GM19099 (cell line): Measurements from ENCODE around the gene IL20.

Experiments used
- POLR2A ChIP-seq: IDR thresholded peaks from 3 replicates; pipeline ENCODE4 v1.6.1; 2011; ENCODE audit warnings: low read depth; ENCODE audit not compliant: insufficient read length; ENCODE audit errors: extremely low read depth

Gene IL20

GRCh38 chr1:206864939-206865671 lies at the start of gene IL20:
Gene IL20, plus strand, starts transcription at chr1:206865623. Its CDS starts 230 bp downstream, at chr1:206865853.
- TF ChIP-seq POLR2A = no peak

GRCh38 chr1:206816390-206817287 lies 48.8 kb upstream of the IL20 start:
- TF ChIP-seq POLR2A = no peak

GRCh38 chr1:206821493-206821892 lies 43.9 kb upstream of the IL20 start:
- TF ChIP-seq POLR2A = no peak

- TF ChIP-seq POLR2A = no peak
Observed at GRCh38 chr1:206823727-206824126, 41.7 kb upstream of the IL20 start.

GRCh38 chr1:206824331-206824730 lies 41.1 kb upstream of the IL20 start:
- no peak for TF ChIP-seq POLR2A

GRCh38 chr1:206826394-206826793 lies 39.0 kb upstream of the IL20 start:
- TF ChIP-seq POLR2A = no peak

- no peak for TF ChIP-seq POLR2A
Observed at GRCh38 chr1:206828061-206828460, 37.4 kb upstream of the IL20 start.

GRCh38 chr1:206828765-206829164 lies 36.7 kb upstream of the IL20 start:
- no peak for TF ChIP-seq POLR2A

GRCh38 chr1:206829282-206829681 lies 36.1 kb upstream of the IL20 start:
- no peak for TF ChIP-seq POLR2A

- TF ChIP-seq POLR2A = no peak
Observed at GRCh38 chr1:206829875-206830274, 35.5 kb upstream of the IL20 start.

GRCh38 chr1:206831650-206832049 lies 33.8 kb upstream of the IL20 start:
- TF ChIP-seq POLR2A = no peak

- no peak for TF ChIP-seq POLR2A
Observed at GRCh38 chr1:206832352-206832880, 33.0 kb upstream of the IL20 start.

GRCh38 chr1:206833106-206833680 lies 32.2 kb upstream of the IL20 start:
- no peak for TF ChIP-seq POLR2A

GRCh38 chr1:206833801-206834200 lies 31.6 kb upstream of the IL20 start:
- TF ChIP-seq POLR2A = no peak

- no peak for TF ChIP-seq POLR2A
Observed at GRCh38 chr1:206834217-206834616, 31.2 kb upstream of the IL20 start.
